NCI-H446 treated with DMSO at 0.1 percent for 48 hours (cell line): ENCODE measurements around the gene PDE6A.
"Not testable (repeated sequence)": the region's sequence is repeated elsewhere in the genome, so short reads cannot be mapped to it uniquely, and the experiment has no call there.

Experiments
- DNase-seq: peaks from one replicate; lab custom pipeline; 2025; lab: John Stamatoyannopoulos, UW

Gene PDE6A

DNA sequence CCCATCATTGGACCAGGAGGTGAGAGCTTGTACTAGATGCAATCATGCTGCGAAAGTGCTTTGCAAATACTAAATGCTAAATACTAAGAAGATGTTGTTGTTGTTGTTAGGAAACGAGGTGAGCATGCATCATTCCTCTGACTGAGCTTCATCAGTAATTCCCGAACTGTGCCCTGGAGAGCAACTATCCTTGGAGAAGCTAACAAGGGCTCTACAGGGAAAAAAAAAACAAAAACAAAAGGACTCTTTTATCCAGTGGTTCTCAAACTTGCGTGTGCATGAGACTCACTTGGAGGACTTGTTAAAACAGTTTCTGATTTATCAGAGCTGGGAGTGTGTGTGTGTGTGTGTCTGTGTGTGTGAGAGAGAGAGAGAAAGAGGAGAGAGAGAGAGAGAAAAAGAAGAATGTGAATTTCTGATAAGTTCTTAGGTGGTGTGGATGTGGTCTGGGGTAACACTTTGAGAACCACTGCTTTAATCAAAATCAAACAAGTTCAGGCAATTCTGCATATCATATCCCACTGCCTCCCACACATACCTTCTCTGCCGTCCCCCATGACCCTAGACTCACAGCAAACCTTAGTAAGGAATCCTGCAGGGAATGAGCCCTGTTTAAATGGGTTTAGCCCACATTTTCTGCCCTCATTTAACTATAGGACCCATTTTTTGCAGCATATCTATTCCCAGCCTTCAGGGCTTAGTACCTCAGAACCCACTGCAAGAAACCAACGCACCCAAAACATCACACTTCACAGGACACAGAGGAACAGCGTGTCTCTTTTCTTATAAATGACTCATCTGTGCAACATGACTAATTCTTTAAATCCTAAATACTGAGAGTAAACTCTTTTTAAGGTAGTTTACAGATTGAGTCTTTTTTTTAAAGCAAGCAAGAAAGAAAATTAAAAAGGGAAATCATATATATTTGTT lies 48.9 kb downstream of the PDE6A start:
- no peak for DNase-seq

- DNase-seq = no peak
Measured at GRCh38 chr5:149894237-149894636, 50.4 kb downstream of the PDE6A start.

DNA sequence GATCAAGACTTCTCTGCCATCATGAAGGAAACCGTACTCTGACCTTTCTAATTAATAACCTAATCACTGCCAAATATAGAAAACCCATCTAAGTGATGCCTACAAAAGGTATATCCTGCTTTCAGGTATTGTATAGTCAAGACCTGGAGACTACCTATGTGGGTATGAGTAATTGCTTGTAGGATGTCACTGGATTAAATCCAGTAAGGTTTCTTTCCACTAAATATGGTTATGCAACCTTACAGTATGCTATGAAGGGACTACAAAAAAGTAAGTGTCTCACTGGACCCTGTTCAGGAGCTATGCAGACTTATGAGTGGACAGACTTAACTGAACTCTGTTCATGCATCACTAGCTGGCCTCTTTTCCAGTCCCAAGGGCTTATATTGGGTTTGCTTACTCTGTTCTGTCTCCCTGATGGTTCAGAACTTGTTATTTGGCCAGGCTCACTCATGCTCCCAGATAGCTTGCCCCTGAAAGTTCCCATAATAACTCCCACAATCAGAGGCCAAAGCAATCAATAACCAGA lies 51.1 kb downstream of the PDE6A start:
- no peak for DNase-seq

GRCh38 chr5:149892594-149892993 lies 52.0 kb downstream of the PDE6A start:
- DNase-seq = no peak

DNA sequence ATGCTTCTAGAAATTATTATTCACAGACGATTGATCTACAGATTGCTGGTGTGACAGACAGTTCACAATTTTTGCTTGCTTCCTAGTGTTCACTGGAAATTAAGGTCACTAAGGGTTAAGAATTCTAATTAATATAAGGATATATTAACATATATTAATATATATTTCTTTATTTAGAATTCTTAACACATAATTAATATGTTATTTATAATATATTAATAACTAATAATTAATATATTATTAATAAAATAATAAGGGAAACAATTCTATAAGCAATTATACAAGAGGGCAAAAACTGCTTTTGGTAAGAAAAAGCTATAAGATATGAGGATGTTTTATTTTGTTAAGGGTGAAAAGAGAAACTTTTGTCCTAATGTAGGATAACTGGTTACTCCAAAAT lies 56.3 kb downstream of the PDE6A start:
- DNase-seq = no peak

DNA sequence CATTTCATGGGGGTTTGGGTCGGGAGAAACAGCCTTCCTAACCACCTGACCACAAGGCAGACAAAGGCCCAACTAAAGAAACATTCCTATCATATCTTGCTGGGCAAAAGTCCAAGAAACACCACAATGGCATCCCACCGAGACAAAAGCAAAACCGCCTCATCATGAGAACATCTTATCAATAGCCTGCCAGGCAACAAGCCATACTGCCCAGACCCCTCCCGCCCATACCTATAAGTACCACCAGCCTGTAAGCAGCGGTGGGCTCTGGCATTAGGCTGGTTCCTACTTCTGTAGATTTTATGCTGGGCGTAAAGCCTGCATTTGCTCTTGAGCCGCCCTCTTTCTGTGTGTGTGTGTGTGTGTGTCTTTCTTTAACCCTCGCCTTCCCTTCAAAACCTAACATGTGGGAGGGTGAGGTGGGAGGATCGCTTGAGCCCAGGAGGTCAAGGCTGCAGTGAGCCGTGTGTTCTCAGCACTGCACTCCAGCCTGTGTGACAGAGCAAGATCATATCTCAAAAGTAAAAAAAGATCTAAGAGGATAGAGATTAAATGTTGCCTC lies 56.9 kb downstream of the PDE6A start:
- no peak for DNase-seq

DNA sequence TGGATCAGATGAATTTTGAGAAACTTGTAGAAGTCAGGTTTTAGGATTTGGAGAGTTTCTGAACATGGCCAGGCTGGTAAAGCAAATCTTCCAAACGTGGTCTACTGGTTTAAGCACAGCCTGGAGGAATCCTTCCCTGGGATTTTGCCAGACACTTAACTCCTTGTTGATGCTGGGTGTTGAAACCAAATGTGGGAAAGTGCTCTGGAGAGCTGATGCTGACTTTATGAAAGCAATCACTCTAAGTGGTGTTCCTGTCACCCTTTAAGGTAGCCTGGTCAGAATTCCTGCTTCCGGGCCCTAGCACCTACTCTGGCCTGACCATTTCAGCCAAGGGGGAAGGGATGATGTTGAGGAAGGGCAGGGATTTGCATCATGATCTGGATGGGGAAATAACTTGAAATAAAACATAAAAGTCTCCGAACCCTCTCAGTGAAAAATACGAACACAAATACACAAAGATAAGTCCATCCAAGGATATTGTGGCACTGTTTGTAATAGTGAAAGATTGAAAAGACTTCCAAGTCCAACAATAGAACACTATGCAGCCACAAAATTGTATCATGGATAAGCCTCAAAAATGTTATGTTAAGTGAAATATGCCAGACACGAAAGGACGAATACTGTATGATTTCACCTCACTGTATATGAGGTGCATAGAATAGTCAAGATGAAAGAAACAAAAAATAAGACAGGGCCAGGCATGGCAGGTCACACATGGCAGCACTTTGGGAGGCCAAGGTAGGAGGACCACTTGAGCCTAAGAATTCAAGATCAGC lies 57.7 kb downstream of the PDE6A start:
- DNase-seq = no peak

GRCh38 chr5:149886060-149886459 lies 58.5 kb downstream of the PDE6A start:
- no peak for DNase-seq

DNA sequence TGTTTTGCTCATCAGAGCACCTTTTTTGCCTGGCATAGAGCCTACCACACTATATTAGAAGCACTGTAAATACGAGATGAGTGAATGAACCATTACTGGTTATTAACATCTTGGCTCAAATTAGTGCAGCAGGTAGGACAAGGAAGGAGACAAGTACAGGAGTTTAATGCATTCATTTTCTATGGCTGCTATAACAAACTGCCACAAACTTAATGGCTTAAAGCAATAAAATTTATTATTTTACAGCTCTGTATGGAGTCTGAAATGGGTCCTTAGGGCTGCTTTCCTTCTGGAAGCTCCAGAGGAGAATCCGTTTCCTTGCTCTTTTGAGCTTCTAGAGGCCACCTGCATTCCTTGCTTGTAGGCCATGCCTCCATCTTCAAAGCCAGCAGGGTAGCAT lies 59.1 kb downstream of the PDE6A start:
- no peak for DNase-seq

DNA sequence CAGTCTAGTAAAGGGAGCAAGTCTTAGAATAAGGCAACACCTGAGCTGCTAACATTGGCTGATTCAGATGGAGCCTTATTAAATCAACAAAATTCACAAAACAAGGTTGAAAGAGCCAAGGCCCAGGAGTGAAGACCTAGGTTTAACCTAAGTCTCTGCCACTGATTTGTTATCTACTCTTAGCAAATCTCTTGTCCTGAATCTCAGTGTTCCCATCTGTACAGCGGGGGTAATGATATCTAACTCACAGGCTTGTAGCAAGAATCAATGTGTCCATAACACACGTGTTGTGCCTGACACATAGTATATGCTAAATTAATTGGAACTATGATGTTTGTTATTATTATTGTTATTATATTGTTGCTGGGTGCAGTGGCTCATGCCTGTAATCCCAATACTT lies 61.0 kb downstream of the PDE6A start:
- no peak for DNase-seq

DNA sequence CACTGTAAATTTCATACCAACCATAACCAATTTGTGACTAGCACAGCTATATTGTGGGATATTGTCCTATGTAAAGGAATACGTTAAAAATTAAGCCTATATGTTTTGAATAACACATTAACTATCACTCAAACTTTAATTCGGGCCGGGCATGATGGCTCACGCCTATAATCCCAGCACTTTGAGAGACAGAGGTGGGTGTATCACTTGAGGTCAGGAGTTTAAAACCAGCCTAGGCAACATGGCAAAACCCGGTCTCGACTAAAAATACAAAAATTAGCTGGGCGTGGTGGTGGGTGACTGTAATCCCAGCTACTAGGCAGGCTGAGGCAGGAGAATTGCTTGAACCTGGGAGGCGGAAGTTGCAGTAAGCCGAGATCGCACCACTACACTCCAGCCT lies 62.0 kb downstream of the PDE6A start:
- DNase-seq = not testable (repeated sequence)

- no peak for DNase-seq
Measured at GRCh38 chr5:149881874-149882273, 62.7 kb downstream of the PDE6A start.

- no peak for DNase-seq
Measured at GRCh38 chr5:149881069-149881622, 63.4 kb downstream of the PDE6A start.

DNA sequence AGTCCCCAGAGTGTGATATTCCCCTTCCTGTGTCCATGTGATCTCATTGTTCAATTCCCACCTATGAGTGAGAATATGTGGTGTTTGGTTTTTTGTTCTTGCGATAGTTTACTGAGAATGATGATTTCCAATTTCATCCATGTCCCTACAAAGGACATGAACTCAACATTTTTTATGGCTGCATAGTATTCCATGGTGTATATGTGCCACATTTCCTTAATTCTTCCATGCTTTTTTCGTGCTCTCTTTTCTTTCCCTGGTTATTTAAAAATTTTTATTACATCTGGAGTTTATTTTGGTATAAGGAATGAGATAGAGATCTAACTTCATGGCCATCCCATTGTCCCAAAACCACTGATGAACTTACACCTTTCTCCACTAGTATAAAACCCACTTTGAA lies 65.0 kb downstream of the PDE6A start:
- not testable (repeated sequence) for DNase-seq

DNA sequence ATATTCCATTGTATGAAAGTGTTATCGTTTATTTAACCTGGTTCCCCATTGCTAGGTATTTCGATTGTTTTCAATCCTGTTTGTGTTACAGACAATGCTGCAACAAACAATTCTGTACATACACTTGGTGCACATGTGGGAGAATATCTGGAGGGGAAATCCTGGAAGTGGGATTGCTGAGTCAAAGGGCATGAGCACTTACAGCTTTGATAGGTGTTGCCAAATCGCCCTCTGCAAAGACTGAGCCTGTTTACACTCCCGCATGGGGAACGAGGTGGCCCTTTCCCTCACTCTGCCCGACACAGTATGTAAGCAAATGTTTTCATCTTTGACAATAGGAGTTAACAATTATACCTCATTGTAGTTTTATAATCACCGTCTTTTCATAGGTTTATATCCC lies 66.2 kb downstream of the PDE6A start:
- no peak for DNase-seq

DNA sequence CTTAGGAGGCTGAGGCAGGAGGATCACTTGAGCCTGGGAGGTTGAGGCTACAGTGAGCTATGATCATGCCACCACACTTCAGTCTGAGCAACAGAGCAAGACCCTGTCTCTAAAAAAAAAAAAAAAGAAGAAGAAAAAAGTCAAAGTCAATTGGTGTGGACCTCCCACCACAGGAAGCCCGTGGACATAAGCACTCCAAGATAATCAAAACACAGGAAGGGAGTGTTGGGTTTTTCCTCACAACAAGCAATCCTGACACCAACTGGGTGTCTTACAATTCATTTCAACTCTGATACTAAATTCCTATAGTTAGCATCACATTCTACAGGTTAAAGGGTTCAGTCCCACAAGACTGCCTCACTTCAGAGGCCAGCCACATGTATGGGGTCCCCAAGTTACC lies 70.7 kb downstream of the PDE6A start:
- no peak for DNase-seq

GRCh38 chr5:149872351-149873040 lies 72.1 kb downstream of the PDE6A start:
- DNase-seq = no peak

- no peak for DNase-seq
Measured at GRCh38 chr5:149871471-149871870, 73.1 kb downstream of the PDE6A start.

DNA sequence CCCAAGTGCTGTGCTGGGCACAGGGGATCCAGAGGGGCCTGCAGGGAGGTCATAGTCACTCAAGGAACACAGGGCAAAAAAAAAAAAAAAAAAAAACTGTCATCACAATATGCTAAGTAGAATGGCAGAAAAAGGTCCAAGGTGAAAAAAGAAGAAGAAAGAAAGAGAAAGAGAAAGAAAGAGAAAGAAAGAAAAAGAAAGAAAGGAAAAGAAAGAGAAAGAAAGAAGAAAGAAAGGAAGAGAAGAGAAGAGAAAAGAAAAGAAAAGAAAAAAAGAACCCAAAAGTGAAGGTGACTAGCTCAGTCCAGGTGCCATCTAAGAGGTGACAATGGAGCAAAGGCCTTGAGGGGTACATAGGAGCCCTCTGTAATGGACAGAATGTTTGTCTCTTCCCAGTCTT lies 73.9 kb downstream of the PDE6A start:
- no peak for DNase-seq

DNA sequence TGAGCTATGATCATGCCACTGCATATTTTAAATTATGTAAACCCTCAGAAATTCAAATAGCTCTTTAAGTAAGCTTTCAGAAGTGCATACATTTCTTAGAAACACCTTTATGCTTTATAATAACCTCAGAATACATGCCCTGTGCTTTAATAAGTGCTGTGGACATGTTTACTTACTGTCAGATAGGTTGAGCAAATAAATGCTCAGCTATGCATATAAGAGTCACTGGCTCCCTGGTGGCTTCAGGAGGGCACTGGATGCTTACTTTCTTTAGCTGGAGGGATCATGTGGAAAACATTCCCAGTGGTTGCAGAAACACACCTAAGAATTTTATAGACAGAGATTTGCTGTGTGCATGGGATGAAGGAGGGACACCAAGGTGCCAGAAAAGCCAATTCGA lies 74.4 kb downstream of the PDE6A start:
- DNase-seq = no peak

DNA sequence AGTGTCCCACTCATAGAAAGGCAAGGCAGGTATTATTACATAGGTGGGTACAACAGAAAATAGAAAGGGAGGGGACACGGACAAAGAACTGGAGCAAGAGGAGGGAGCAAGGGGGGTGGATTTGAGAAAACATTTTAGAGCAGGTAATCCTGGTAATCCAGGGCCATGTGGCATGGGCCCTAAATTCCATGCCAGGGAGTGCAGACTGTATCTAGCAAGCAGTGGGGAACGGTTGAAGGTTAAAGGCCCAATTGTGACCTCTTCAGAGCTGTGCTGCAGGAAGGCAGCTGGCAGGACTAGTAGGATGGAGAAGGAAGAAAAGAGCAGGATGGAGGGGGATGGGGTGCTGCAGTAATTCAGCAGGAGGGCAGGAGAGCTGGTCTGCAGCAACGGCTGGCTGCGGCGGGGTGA lies 75.2 kb downstream of the PDE6A start:
- DNase-seq = no peak

- no peak for DNase-seq
Measured at GRCh38 chr5:149865746-149866145, 78.8 kb downstream of the PDE6A start.
